ENCODE results near the gene OR52B2. TPM values are rescaled to one million over a fixed set of nuclear protein-coding genes. Genes with fewer than 3 reads are reported as not detected.

OR52B2 gene
- polyA plus RNA-seq, 1 of the 3 experiments (the other 2 are of a cell fraction), result not detected

GRCh38 chr11:6129011-6129410 is 41.1 kb downstream of the OR52B2 start:
- Histone ChIP-seq H3K27ac (ENCODE audit: low read depth in 2 of 2, low read length in 1 of 2) (no peak overlapping the region), H3F3A (replicated peaks; ENCODE audit: insufficient read depth) (no peaks in the 10 kb centered on the region), H3K9ac (no peak overlapping the region), H4K20me1 (ENCODE audit: insufficient read depth) (no peaks in the 10 kb centered on the region), H3K4me1 (ENCODE audit: control insufficient read depth in 1 of 2, insufficient read depth in 2 of 2, low read depth in 1 of 2, low read length in 1 of 2) (no peaks in the 10 kb centered on the region), H3K9me2 (no peaks in the 10 kb centered on the region), H3K9me3 (no peaks in the 10 kb centered on the region), H2AFZ (ENCODE audit: low read depth) (no peak overlapping the region), H3K79me2 (ENCODE audit: insufficient read depth) (no peaks in the 10 kb centered on the region), H3K4me3 (ENCODE audit: low read depth in 2 of 2, low read length in 1 of 2) (no peak overlapping the region), H3K27me3 (ENCODE audit: insufficient read depth) (no peaks in the 10 kb centered on the region), H3K36me3 (replicated peaks in 1 of 2; ENCODE audit: control insufficient read depth in 1 of 2, insufficient read depth in 2 of 2, low read length in 1 of 2) (no peaks in the 10 kb centered on the region), H3K4me2 (no peak overlapping the region)
- 0% methylated on average over 1 of the region's 1 CpG for WGBS (ENCODE audit: low lambda C conversion rate)
- no peak for DNase-seq
- CTCF ChIA-PET, result interaction anchor here (0.9 kb wide), 1 partner anchor 12 kb away, joined by 3 read pairs; no protein-coding TSS in a partner anchor
- TF ChIP-seq IRF3 (IDR thresholded peaks at IDR 0.05; ENCODE audit: low read depth, low read length), result no peak
- no peak for TF ChIP-seq MEF2A (IDR thresholded peaks at IDR 0.05; ENCODE audit: borderline replicate concordance, low read depth)
- TF ChIP-seq FOXJ3 (CRISPR knock-in tag; IDR thresholded peaks at IDR 0.05), result no peak
- POLR2A ChIA-PET, result no interaction called here

DNA sequence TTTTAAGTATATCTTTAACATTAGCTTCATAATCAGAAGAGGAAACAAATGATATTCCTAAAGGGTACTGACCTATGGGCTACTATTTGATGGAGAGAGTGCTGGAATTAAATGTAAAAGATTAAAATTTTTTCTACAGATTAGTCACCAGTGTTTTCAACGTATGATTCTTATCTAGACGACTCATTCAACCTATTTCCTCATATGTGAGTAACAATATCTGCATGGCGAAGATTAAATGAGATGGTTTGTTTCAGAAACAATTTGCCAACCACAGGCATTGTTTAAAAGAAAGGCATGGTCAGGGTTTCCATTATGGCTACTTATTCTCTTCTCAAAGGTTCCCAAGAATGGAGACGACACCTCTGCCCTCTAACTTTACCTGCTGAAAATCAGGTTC is 42.2 kb downstream of the OR52B2 start:
- Histone ChIP-seq H4K20me1 (ENCODE audit: insufficient read depth) (no peaks in the 10 kb centered on the region), H3K79me2 (ENCODE audit: insufficient read depth) (no peaks in the 10 kb centered on the region), H3K4me3 (ENCODE audit: low read depth in 2 of 2, low read length in 1 of 2) (no peak overlapping the region), H3K9me2 (no peaks in the 10 kb centered on the region), H3K9ac (no peak overlapping the region), H3K27ac (ENCODE audit: low read depth in 2 of 2, low read length in 1 of 2) (no peak overlapping the region), H3K36me3 (replicated peaks in 1 of 2; ENCODE audit: control insufficient read depth in 1 of 2, insufficient read depth in 2 of 2, low read length in 1 of 2) (no peaks in the 10 kb centered on the region), H3K9me3 (no peaks in the 10 kb centered on the region), H3F3A (replicated peaks; ENCODE audit: insufficient read depth) (no peaks in the 10 kb centered on the region), H3K27me3 (ENCODE audit: insufficient read depth) (no peaks in the 10 kb centered on the region), H2AFZ (ENCODE audit: low read depth) (no peak overlapping the region), H3K4me1 (ENCODE audit: control insufficient read depth in 1 of 2, insufficient read depth in 2 of 2, low read depth in 1 of 2, low read length in 1 of 2) (no peaks in the 10 kb centered on the region), H3K4me2 (no peak overlapping the region)
- 3% methylated on average over 4 of the region's 4 CpGs for WGBS (ENCODE audit: low lambda C conversion rate)
- ChIA-PET POLR2A (no interaction called here), CTCF (interaction anchor here (0.9 kb wide), 1 partner anchor 13 kb away, joined by 3 read pairs; no protein-coding TSS in a partner anchor)
- no peak for TF ChIP-seq GATA2 (CRISPR knock-in tag; IDR thresholded peaks at IDR 0.05)
- TF ChIP-seq, protein P1, sequence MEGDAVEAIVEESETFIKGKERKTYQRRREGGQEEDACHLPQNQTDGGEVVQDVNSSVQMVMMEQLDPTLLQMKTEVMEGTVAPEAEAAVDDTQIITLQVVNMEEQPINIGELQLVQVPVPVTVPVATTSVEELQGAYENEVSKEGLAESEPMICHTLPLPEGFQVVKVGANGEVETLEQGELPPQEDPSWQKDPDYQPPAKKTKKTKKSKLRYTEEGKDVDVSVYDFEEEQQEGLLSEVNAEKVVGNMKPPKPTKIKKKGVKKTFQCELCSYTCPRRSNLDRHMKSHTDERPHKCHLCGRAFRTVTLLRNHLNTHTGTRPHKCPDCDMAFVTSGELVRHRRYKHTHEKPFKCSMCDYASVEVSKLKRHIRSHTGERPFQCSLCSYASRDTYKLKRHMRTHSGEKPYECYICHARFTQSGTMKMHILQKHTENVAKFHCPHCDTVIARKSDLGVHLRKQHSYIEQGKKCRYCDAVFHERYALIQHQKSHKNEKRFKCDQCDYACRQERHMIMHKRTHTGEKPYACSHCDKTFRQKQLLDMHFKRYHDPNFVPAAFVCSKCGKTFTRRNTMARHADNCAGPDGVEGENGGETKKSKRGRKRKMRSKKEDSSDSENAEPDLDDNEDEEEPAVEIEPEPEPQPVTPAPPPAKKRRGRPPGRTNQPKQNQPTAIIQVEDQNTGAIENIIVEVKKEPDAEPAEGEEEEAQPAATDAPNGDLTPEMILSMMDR (IDR thresholded peaks at IDR 0.05), result no peak
- no peak for DNase-seq

DNA sequence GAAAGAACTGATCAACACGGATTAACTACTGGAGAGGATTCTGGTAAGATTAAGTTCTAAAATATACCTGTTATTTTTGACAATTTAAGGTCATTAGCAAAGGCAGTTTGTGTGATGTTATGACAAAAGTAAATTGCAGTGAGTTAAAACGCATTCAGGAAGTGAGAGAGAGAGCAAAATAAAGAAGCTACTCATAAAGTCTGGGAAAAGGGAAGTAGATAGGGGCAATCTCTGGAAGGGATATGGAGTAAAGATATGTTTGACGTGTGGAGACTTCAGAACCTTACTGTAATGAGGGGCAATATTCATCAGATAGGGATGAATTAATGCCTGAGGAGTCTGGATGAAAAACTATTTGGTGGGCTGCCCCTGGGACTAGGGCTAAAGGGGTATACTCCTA is 45.9 kb downstream of the OR52B2 start:
- Histone ChIP-seq H3K9me3 (no peaks in the 10 kb centered on the region), H3K79me2 (ENCODE audit: insufficient read depth) (no peaks in the 10 kb centered on the region), H3K9me2 (no peaks in the 10 kb centered on the region), H2AFZ (ENCODE audit: low read depth) (no peak overlapping the region), H3K4me2 (no peak overlapping the region), H3K4me3 (ENCODE audit: low read depth in 2 of 2, low read length in 1 of 2) (no peak overlapping the region), H3K4me1 (ENCODE audit: control insufficient read depth in 1 of 2, insufficient read depth in 2 of 2, low read depth in 1 of 2, low read length in 1 of 2) (no peaks in the 10 kb centered on the region), H4K20me1 (ENCODE audit: insufficient read depth) (no peaks in the 10 kb centered on the region), H3K27me3 (ENCODE audit: insufficient read depth) (no peaks in the 10 kb centered on the region), H3K9ac (no peak overlapping the region), H3K27ac (ENCODE audit: low read depth in 2 of 2, low read length in 1 of 2) (no peak overlapping the region), H3K36me3 (replicated peaks in 1 of 2; ENCODE audit: control insufficient read depth in 1 of 2, insufficient read depth in 2 of 2, low read length in 1 of 2) (no peaks in the 10 kb centered on the region), H3F3A (replicated peaks; ENCODE audit: insufficient read depth) (no peaks in the 10 kb centered on the region)
- no peak for DNase-seq
- ChIA-PET POLR2A (no interaction called here), CTCF (no interaction called here)
- WGBS (ENCODE audit: low lambda C conversion rate), result under 1% methylated on average over 3 of the region's 3 CpGs
- no peak for TF ChIP-seq SMC3 (IDR thresholded peaks at IDR 0.05; ENCODE audit: low read depth, low read length)
- TF ChIP-seq USF2 (IDR thresholded peaks at IDR 0.05; ENCODE audit: borderline replicate concordance, low read depth, low read length), result no peak
- no peak for TF ChIP-seq GABPA (IDR thresholded peaks at IDR 0.05; ENCODE audit: low read depth)
- no peak for TF ChIP-seq RXRA (IDR thresholded peaks at IDR 0.05; ENCODE audit: borderline replicate concordance, low read depth)
- TF ChIP-seq, protein P2, sequence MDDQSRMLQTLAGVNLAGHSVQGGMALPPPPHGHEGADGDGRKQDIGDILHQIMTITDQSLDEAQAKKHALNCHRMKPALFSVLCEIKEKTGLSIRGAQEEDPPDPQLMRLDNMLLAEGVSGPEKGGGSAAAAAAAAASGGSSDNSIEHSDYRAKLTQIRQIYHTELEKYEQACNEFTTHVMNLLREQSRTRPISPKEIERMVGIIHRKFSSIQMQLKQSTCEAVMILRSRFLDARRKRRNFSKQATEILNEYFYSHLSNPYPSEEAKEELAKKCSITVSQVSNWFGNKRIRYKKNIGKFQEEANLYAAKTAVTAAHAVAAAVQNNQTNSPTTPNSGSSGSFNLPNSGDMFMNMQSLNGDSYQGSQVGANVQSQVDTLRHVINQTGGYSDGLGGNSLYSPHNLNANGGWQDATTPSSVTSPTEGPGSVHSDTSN (IDR thresholded peaks at IDR 0.05), result no peak
- TF ChIP-seq POLR2AphosphoS5 (IDR thresholded peaks at IDR 0.05; ENCODE audit: low read depth, low read length), result no peak
- TF ChIP-seq YY1 (IDR thresholded peaks at IDR 0.05; ENCODE audit: low read depth), result no peak
- no peak for TF ChIP-seq RFX5 (IDR thresholded peaks at IDR 0.05; ENCODE audit: low read length)
- no peak for TF ChIP-seq TAF1 (IDR thresholded peaks at IDR 0.05; ENCODE audit: borderline replicate concordance, low read depth, low read length)
- TF ChIP-seq, protein P3, sequence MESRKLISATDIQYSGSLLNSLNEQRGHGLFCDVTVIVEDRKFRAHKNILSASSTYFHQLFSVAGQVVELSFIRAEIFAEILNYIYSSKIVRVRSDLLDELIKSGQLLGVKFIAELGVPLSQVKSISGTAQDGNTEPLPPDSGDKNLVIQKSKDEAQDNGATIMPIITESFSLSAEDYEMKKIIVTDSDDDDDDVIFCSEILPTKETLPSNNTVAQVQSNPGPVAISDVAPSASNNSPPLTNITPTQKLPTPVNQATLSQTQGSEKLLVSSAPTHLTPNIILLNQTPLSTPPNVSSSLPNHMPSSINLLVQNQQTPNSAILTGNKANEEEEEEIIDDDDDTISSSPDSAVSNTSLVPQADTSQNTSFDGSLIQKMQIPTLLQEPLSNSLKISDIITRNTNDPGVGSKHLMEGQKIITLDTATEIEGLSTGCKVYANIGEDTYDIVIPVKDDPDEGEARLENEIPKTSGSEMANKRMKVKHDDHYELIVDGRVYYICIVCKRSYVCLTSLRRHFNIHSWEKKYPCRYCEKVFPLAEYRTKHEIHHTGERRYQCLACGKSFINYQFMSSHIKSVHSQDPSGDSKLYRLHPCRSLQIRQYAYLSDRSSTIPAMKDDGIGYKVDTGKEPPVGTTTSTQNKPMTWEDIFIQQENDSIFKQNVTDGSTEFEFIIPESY (IDR thresholded peaks at IDR 0.05; ENCODE audit: borderline replicate concordance, low read depth), result no peak
- no peak for TF ChIP-seq FOXJ3 (CRISPR knock-in tag; IDR thresholded peaks at IDR 0.05)
- no peak for TF ChIP-seq TEAD4 (IDR thresholded peaks at IDR 0.05; ENCODE audit: borderline replicate concordance, insufficient read depth)
